Hepatocyte (in vitro differentiated cells): ENCODE data around the gene TSPAN13. TPM values are rescaled to one million over a fixed set of nuclear protein-coding genes. Genes with fewer than 3 reads are reported as not detected.

Experiments used
- DNase-seq: peaks from one replicate; pipeline ENCODE4 v3.0.0-alpha.2; 2016; ENCODE audit warnings: low spot score
- H2AFZ ChIP-seq: fragments of 200-600 bp; sonication (generic); 2 replicates; pipeline ENCODE4 v1.6.0; 2016; ENCODE audit warnings: antibody characterized with exemption, mild to moderate bottlenecking
- H3K27ac ChIP-seq: fragments of 200-600 bp; sonication (generic); 2 replicates; pipeline ENCODE4 v1.5.1; 2016; ENCODE audit warnings: mild to moderate bottlenecking
- H3K27me3 ChIP-seq: fragments of 200-600 bp; sonication (generic); 2 replicates; pipeline ENCODE4 v1.6.1; 2016
- H3K36me3 ChIP-seq: fragments of 200-600 bp; sonication (generic); replicated peaks from 2 replicates; pipeline ENCODE4 v1.5.1; 2016; ENCODE audit warnings: low read depth; ENCODE audit not compliant: insufficient read depth
- H3K4me1 ChIP-seq: fragments of 200-600 bp; sonication (generic); 2 replicates; pipeline ENCODE4 v1.5.1; 2016; ENCODE audit warnings: mild to moderate bottlenecking, moderate library complexity; ENCODE audit not compliant: insufficient read depth
- H3K4me2 ChIP-seq: fragments of 200-600 bp; sonication (generic); 2 replicates; pipeline ENCODE4 v1.6.0; 2016
- H3K4me3 ChIP-seq: fragments of 200-600 bp; sonication (generic); 2 replicates; pipeline ENCODE4 v1.5.1; 2016; ENCODE audit warnings: mild to moderate bottlenecking
- H3K79me2 ChIP-seq: fragments of 200-600 bp; sonication (generic); 2 replicates; pipeline ENCODE4 v1.6.0; 2017; ENCODE audit warnings: mild to moderate bottlenecking
- H3K9me2 ChIP-seq: fragments of 200-600 bp; sonication (generic); replicated peaks from 2 replicates; pipeline ENCODE4 v1.6.0; 2017; ENCODE audit warnings: mild to moderate bottlenecking; ENCODE audit not compliant: insufficient read depth
- H3K9me3 ChIP-seq: fragments of 200-600 bp; sonication (generic); 2 replicates; pipeline ENCODE4 v1.5.1; 2016; ENCODE audit warnings: low read depth, mild to moderate bottlenecking
- H4K20me1 ChIP-seq: fragments of 200-600 bp; sonication (generic); 2 replicates; pipeline ENCODE4 v1.6.0; 2016; ENCODE audit warnings: mild to moderate bottlenecking; ENCODE audit not compliant: insufficient read depth, poor library complexity, severe bottlenecking
- CTCF ChIP-seq: fragments of 200-600 bp; sonication (generic); IDR thresholded peaks from 2 replicates; pipeline ENCODE4 v1.5.1; 2016; ENCODE audit warnings: antibody characterized with exemption, mild to moderate bottlenecking; ENCODE audit not compliant: poor library complexity
- EZH2 ChIP-seq: fragments of 200-600 bp; sonication (generic); IDR thresholded peaks from 2 replicates; pipeline ENCODE4 v1.6.1; 2016; ENCODE audit warnings: antibody characterized with exemption, mild to moderate bottlenecking, borderline replicate concordance
- EZH2phosphoT487 ChIP-seq: fragments of 200-600 bp; sonication (generic); IDR thresholded peaks from one replicate; pipeline ENCODE4 v1.6.1; 2018; ENCODE audit warnings: antibody characterized with exemption, mild to moderate bottlenecking, low read depth, moderate library complexity; ENCODE audit not compliant: unreplicated experiment, severe bottlenecking
- WGBS: methylation state at CpG from one replicate; pipeline ENCODE4 v1.1.6; 2016; ENCODE audit warnings: low lambda C conversion rate; ENCODE audit errors: missing lambda C conversion rate; 5-methylcytosine and 5-hydroxymethylcytosine counted together
- polyA plus RNA-seq: library from polyadenylated mRNA; unstranded; fragments of >200 nt; fragmentation: Nextera tagmentation; extraction: Ambion mirVana; gene quantifications from 2 replicates; pipeline ENCODE4 v1.2.1, GENCODE V29; 2016
- total RNA-seq: library from RNA; depleted of rRNA; stranded (reverse); fragments of >200 nt; gene quantifications from 2 replicates; pipeline ENCODE4 v1.2.3, GENCODE V29; 2014

Gene TSPAN13
- total and polyA plus RNA-seq, 2 experiments from 2014 or later: 164 to 173 TPM

- 70% methylated on average over 4 of the region's 4 CpGs for WGBS
Measured at GRCh38 chr7:16774294-16774693, 20.7 kb downstream of the TSPAN13 start.

GRCh38 chr7:16774986-16775385, 21.4 kb downstream of the TSPAN13 start:
- peaks cover 10% of the 10 kb centered on the region for H4K20me1 ChIP-seq
- peaks cover 90% of the 10 kb centered on the region for H3K79me2 ChIP-seq
- peaks cover 8% of the 10 kb centered on the region for H3K4me1 ChIP-seq
- H3K36me3 ChIP-seq: no peaks in the 10 kb centered on the region
- H3K27ac ChIP-seq: no peak overlapping the region
- no peak overlapping the region for H2AFZ ChIP-seq
- H3K9me3 ChIP-seq: no peaks in the 10 kb centered on the region
- TF ChIP-seq CTCF (no peak), EZH2phosphoT487 (no peak), EZH2 (no peak)
- no peak overlapping the region for H3K4me3 ChIP-seq
- no peak overlapping the region for H3K4me2 ChIP-seq
- H3K27me3 ChIP-seq: no peaks in the 10 kb centered on the region
- DNase-seq: no peak
- H3K9me2 ChIP-seq: no peaks in the 10 kb centered on the region

More at GRCh38 chr7:16774294-16774693, 20.7 kb downstream of the TSPAN13 start:
- peaks cover 10% of the 10 kb centered on the region for H4K20me1 ChIP-seq
- no peak overlapping the region for H2AFZ ChIP-seq
- H3K27ac ChIP-seq: no peak overlapping the region
- no peaks in the 10 kb centered on the region for H3K27me3 ChIP-seq
- H3K9me3 ChIP-seq: no peaks in the 10 kb centered on the region
- peaks cover 8% of the 10 kb centered on the region for H3K4me1 ChIP-seq
- no peak for TF ChIP-seq CTCF
- H3K9me2 ChIP-seq: no peaks in the 10 kb centered on the region
- no peak overlapping the region for H3K4me2 ChIP-seq
- no peaks in the 10 kb centered on the region for H3K36me3 ChIP-seq
- no peak for DNase-seq
- no peak overlapping the region for H3K4me3 ChIP-seq
- H3K79me2 ChIP-seq: peaks cover 97% of the 10 kb centered on the region

- H3K27ac ChIP-seq: no peak overlapping the region
- H3K9me3 ChIP-seq: no peaks in the 10 kb centered on the region
- no peak overlapping the region for H3K4me2 ChIP-seq
- H4K20me1 ChIP-seq: peaks cover 10% of the 10 kb centered on the region
- no peaks in the 10 kb centered on the region for H3K9me2 ChIP-seq
- peaks cover 79% of the 10 kb centered on the region for H3K79me2 ChIP-seq
- no peaks in the 10 kb centered on the region for H3K36me3 ChIP-seq
- H3K4me3 ChIP-seq: no peak overlapping the region
- 88% methylated on average over 7 of the region's 7 CpGs for WGBS
- TF ChIP-seq EZH2 (no peak), CTCF (no peak), EZH2phosphoT487 (no peak)
- H3K4me1 ChIP-seq: peaks cover 6% of the 10 kb centered on the region
- no peak overlapping the region for H2AFZ ChIP-seq
- H3K27me3 ChIP-seq: no peaks in the 10 kb centered on the region
- no peak for DNase-seq
Measured at GRCh38 chr7:16776053-16776452, 22.5 kb downstream of the TSPAN13 start.

GRCh38 chr7:16778476-16778875, 24.9 kb downstream of the TSPAN13 start:
- Histone ChIP-seq H3K9me3 (no peaks in the 10 kb centered on the region), H3K27ac (no peak overlapping the region), H4K20me1 (peaks cover 6% of the 10 kb centered on the region), H3K4me1 (no peaks in the 10 kb centered on the region), H3K4me3 (no peak overlapping the region), H3K4me2 (no peak overlapping the region), H3K27me3 (no peaks in the 10 kb centered on the region), H3K36me3 (no peaks in the 10 kb centered on the region), H2AFZ (no peak overlapping the region), H3K79me2 (peaks cover 55% of the 10 kb centered on the region), H3K9me2 (no peaks in the 10 kb centered on the region)
- TF ChIP-seq EZH2phosphoT487 (no peak), EZH2 (no peak), CTCF (no peak)
- 96% methylated on average over 3 of the region's 3 CpGs for WGBS
- DNase-seq: no peak
